DMS114 treated with DMSO at 0.1 percent for 48 hours (cell line): ENCODE measurements around the gene MAP2K6.

Experiments used
- DNase-seq: peaks from one replicate; lab custom pipeline; 2025; ENCODE audit not compliant: unreplicated experiment; lab: John Stamatoyannopoulos, UW

Gene MAP2K6

DNA sequence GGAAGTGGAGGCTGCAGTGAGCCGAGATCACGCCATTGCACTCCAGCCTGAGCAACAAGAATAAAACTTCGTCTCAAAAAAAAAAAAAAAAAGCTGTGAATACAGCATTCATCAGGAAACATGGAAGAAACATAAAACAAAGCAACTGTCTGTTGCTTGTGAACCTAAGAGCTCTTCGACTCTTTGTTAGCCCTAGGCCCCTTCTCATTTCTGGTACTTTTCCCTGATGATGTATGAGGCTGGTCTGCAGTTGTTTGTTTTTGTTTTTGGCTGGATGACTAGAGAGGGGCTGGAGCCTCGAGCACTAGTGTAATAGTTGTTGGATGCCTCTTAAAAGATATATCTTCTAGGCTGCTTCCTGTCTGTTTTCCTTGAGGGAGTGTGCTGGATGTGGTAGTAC, 113.5 kb downstream of the MAP2K6 start:
- no peak for DNase-seq

GRCh38 chr17:69533481-69534234, 119.2 kb downstream of the MAP2K6 start:
- no peak for DNase-seq

DNA sequence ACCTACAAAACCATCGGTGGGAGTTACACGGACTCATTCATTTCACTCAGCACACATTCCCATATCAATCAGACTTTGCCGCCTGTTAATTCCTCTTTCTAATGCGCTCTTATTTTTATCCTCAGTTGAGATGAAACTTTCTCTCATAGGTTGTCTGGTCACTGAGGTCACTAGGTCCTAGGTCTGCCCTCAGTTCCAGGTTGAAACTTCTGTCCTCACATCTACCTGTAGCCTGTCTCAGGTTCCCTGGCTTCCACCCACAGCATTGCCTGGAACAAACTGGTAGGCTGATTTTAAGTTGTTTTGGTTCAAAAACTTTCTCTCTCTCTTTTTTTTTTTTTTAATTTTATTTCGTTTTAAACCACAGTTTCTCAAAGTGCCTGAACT, 119.7 kb downstream of the MAP2K6 start:
- no peak for DNase-seq

DNA sequence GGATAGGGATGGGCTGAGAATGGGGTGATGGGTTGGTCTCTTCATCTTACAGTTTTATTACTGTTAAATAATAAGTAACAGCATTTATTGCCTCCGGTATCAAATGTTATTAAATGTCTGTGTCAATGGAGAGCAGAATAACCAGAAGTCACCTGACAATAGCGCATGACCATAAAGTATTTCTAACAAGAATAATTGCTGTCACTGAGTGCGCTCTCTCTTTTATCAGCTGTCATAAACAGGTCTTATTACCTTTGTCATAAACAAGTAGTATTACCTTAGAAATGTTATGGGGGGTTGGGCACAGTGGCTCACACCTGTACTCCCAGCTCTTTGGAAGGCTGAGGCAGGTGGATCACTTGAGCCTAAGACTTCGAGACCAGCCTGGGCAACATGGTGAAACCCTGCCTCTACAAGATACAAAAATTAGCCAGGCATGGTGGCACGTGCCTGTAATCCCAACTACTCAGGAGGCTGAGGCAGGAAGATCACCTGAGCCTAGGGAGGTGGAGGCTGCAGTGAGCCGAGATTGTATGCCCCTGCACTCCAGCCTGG, 120.6 kb downstream of the MAP2K6 start:
- no peak for DNase-seq

GRCh38 chr17:69538795-69539194, 124.3 kb downstream of the MAP2K6 start:
- DNase-seq = no peak

DNA sequence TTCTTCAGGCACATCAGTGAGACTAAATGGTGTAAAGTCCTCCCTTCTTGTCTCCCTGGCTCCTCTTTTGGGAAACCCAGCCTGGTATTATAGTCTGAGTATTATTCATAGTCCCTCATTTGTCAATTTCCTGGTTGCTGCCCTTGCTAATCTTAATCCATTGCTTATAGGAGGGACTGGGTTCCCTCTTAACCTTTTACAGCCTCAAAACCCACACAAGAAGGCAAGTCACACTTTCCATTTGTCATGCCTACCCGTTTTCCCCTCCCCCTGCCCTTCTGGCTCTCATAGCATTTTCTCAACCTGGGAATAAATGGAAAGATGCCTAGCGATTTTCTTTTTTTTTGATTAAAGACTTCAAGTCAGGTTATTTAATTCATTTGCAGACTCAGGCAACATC, 124.8 kb downstream of the MAP2K6 start:
- no peak for DNase-seq

DNA sequence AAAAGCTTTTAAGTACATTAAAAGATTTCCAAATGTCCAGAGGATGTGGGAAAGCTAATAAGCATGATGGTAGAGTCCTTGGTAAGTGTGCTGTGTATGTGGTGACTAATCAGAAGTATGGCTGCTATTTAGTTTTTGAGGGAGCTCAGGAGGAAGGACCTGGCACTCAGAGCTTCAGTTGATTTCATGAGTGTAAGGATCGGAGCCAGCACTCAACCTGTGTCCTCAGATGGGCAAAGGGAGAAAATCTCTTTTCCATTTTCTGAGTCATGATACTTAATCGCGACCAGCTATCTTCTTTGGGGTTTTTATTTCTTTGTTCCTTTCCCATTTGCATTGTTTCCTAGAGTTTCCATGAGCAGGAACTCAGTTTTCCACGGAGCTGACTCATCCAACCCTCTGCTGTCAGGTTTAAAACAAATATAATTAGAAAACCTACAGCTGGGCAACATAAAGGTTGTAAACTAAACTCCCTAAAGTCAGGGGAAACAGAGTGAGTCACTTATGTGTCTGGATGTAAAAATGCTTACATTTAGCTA, 125.4 kb downstream of the MAP2K6 start:
- DNase-seq = no peak

DNA sequence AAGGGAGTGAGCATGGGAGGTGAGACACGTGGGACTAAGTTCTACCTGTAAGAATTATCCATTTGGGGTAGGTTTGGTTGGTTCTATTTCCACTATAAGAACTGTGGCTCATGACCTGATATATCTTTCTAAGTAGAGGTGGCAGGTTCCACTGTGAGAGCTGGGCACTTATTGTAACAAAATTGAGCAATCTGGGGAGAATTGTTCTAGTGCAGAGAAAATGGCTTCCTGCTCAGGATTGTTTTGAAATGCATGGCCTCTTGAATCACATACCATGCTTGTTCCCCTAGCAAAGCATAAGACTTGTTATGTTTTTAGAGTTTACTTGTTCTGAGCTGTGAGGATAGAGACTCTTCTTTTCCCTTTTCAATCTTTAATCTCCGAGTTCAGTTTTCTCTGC, 125.9 kb downstream of the MAP2K6 start:
- no peak for DNase-seq

GRCh38 chr17:69547230-69547629, 132.7 kb downstream of the MAP2K6 start:
- DNase-seq = no peak

DNA sequence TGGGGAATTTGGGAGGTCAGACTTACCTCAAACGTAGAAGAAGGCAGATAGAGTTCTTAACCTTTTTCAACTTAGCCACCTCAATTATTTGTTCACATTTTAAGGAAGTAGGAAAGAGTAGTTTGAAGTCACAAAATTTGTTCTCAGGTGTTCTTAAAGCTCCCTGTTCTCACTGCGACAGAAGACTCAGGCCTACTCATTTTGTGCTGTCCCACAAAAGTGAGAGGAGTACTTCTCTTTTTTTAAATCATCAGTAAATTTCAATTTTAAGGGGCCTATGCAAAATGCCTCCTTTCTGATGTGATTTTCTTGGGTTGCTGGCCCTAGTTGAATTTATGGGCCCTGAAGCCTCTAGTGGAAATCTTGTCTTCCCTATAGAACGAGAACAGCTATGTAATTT, 133.4 kb downstream of the MAP2K6 start:
- DNase-seq = no peak

- DNase-seq = no peak
These were observed 136.9 kb downstream of the MAP2K6 start for GRCh38 chr17:69551212-69552010.

- no peak for DNase-seq
These were observed 138.6 kb downstream of the MAP2K6 start for GRCh38 chr17:69552986-69553667.

GRCh38 chr17:69555056-69555455, 140.6 kb downstream of the MAP2K6 start:
- DNase-seq = no peak

DNA sequence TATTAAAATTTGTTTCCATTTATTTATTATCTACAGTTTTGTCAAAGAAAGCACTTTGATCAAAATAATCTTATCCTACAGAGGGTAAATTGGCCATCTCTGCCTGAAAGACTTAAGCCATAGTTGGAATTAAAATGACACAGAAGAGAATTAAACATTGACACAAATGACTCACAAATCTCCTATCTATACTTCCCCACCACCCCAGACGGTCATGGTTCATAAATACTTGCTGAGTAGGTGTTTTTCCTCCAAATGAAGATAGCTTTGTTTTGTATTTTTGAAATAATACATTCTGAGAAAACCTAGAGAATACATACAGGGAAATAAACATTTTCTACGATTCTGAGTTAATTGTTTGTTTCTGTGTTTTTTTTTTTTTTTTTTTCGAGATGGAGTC, 142.8 kb downstream of the MAP2K6 start:
- DNase-seq = no peak

GRCh38 chr17:69558796-69559195, 144.3 kb downstream of the MAP2K6 start:
- no peak for DNase-seq

DNA sequence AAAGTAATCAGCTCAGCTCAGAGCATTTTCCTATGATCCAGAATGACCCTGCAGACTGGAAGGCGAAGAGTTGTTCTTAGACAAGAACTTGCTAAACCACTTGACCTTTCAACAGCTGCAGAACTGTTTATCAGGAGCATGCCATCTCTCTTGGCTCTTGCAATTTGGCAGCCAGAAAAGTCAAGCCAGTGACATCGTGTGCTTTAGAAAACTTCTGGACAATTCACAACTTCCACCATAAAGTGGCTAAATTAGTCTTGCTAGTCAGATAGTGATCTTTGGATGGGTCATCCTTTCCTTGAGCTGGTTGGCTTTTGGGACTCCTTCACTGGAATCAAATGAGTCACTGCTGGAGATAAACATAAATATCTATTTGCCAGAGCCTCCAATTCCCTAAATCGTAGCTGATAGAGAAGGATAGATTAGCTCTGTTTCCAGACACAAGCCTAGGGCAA, 146.5 kb downstream of the MAP2K6 start:
- DNase-seq = no peak

- DNase-seq = no peak
These were observed 147.0 kb downstream of the MAP2K6 start for GRCh38 chr17:69561462-69561861.

GRCh38 chr17:69565447-69565846, 150.9 kb downstream of the MAP2K6 start:
- DNase-seq = no peak

- no peak for DNase-seq
These were observed 152.6 kb downstream of the MAP2K6 start for GRCh38 chr17:69567130-69567529.

- no peak for DNase-seq
These were observed 158.2 kb downstream of the MAP2K6 start for GRCh38 chr17:69572747-69573146.

GRCh38 chr17:69573396-69573795, 158.9 kb downstream of the MAP2K6 start:
- DNase-seq = no peak
